Measurements from ENCODE around the gene GPR4.

The GPR4 gene

GRCh38 chr19:45600340-45600885 lies 1.6 kb downstream of the GPR4 start (continued):
- TF ChIP-seq TSHZ2 (CRISPR knock-in tag; IDR thresholded peaks at IDR 0.05) (no peak), CSRNP3 (CRISPR knock-in tag; IDR thresholded peaks at IDR 0.05) (no peak), OSR1 (CRISPR knock-in tag; IDR thresholded peaks at IDR 0.05) (no peak), PATZ1 (CRISPR knock-in tag; IDR thresholded peaks at IDR 0.05; ENCODE audit: borderline replicate concordance) (no peak), TCF4 (CRISPR knock-in tag; IDR thresholded peaks at IDR 0.05; ENCODE audit: borderline replicate concordance) (no peak), ZNF565 (CRISPR knock-in tag; conservative IDR thresholded peaks at IDR 0.05; ENCODE audit: low read depth) (no peak), ARNTL (CRISPR knock-in tag; IDR thresholded peaks at IDR 0.05; ENCODE audit: borderline replicate concordance, low read depth) (no peak), ZNF70 (CRISPR knock-in tag; IDR thresholded peaks at IDR 0.05) (no peak)

GRCh38 chr19:45599286-45599685 lies 2.7 kb downstream of the GPR4 start:
- TF ChIP-seq GLIS3 (CRISPR knock-in tag; IDR thresholded peaks at IDR 0.05) (no peak), CREB5 (CRISPR knock-in tag; IDR thresholded peaks at IDR 0.05; ENCODE audit: low read depth) (no peak), CSRNP3 (CRISPR knock-in tag; IDR thresholded peaks at IDR 0.05) (no peak), OSR1 (CRISPR knock-in tag; IDR thresholded peaks at IDR 0.05) (no peak), PATZ1 (CRISPR knock-in tag; IDR thresholded peaks at IDR 0.05; ENCODE audit: borderline replicate concordance) (no peak), ZNF70 (CRISPR knock-in tag; IDR thresholded peaks at IDR 0.05) (no peak), CSDC2 (CRISPR knock-in tag; IDR thresholded peaks at IDR 0.05) (no peak), ESRRG (CRISPR knock-in tag; IDR thresholded peaks at IDR 0.05) (no peak), TOX (CRISPR knock-in tag; IDR thresholded peaks at IDR 0.05; ENCODE audit: borderline replicate concordance) (no peak), SNAI2 (CRISPR knock-in tag; IDR thresholded peaks at IDR 0.05) (no peak), TCF4 (CRISPR knock-in tag; IDR thresholded peaks at IDR 0.05; ENCODE audit: borderline replicate concordance) (no peak), ISL1 (CRISPR knock-in tag; IDR thresholded peaks at IDR 0.05) (no peak), ZFP30 (CRISPR knock-in tag; IDR thresholded peaks at IDR 0.05) (no peak), RARB (CRISPR knock-in tag; IDR thresholded peaks at IDR 0.05) (no peak), ZFP3 (CRISPR knock-in tag; IDR thresholded peaks at IDR 0.05) (no peak), ZNF8 (CRISPR knock-in tag; IDR thresholded peaks at IDR 0.05) (no peak), PPARA (CRISPR knock-in tag; IDR thresholded peaks at IDR 0.05; ENCODE audit: borderline replicate concordance) (no peak), ZNF565 (CRISPR knock-in tag; conservative IDR thresholded peaks at IDR 0.05; ENCODE audit: low read depth) (no peak), BACH2 (CRISPR knock-in tag; IDR thresholded peaks at IDR 0.05; ENCODE audit: borderline replicate concordance) (no peak), ZC3H10 (CRISPR knock-in tag; IDR thresholded peaks at IDR 0.05) (no peak)

More at GRCh38 chr19:45599286-45599685, 2.7 kb downstream of the GPR4 start:
- no peak for ATAC-seq

Data from SK-N-SH treated with all-trans-retinoic acid at 6 μM for 48 hours (cell line).